HEK293 (cell line): Measurements from ENCODE around the gene EFCAB6.
A peak's percentile ranks its signal among the peaks of the same experiment; 100 is the strongest.

ENCODE experiments used
- CTCF ChIA-PET: fragments of 350-600 bp; formaldehyde crosslinking; extraction: SDS; loops from one replicate; lab custom pipeline; 2021; ENCODE audit warnings: antibody characterized with exemption; lab: Yijun Ruan, JAX
- POLR2A ChIA-PET: fragments of 300-600 bp; formaldehyde crosslinking; extraction: SDS; loops from one replicate; lab custom pipeline; 2020; ENCODE audit warnings: antibody characterized with exemption, inconsistent platforms; lab: Yijun Ruan, JAX
- H3K27ac ChIP-seq: fragments of 200-500 bp; sonication (Bioruptor generic); 2 replicates; pipeline ENCODE4 v1.5.1; 2014; ENCODE audit warnings: low read depth, low read length, control low read depth, inconsistent platforms; ENCODE audit errors: extremely low read depth
- H3K36me3 ChIP-seq, 2 experiments: fragments of 200-500 bp in 1 of 2; sonication (Bioruptor generic) in 1 of 2; 1 replicate in 1 of 2; 2 replicates in 1 of 2; pipeline ENCODE4 v1.5.1; 2014 to 2017; ENCODE audit warnings: inconsistent platforms in 2 of 2, low read length in 2 of 2; ENCODE audit not compliant: control insufficient read depth in 2 of 2, insufficient read depth in 1 of 2
- H3K4me1 ChIP-seq: fragments of 200-500 bp; sonication (Bioruptor generic); 2 replicates; pipeline ENCODE4 v1.5.1; 2014; ENCODE audit warnings: mild to moderate bottlenecking, low read length, inconsistent platforms; ENCODE audit not compliant: control insufficient read depth, insufficient read depth
- H3K4me3 ChIP-seq: 2 replicates; pipeline ENCODE4 v1.5.1; 2011; ENCODE audit warnings: low read depth, mild to moderate bottlenecking, control low read depth, low read length, moderate library complexity
- H3K9me3 ChIP-seq: fragments of 200-500 bp; sonication (Bioruptor generic); 2 replicates; pipeline ENCODE4 v1.5.1; 2014; ENCODE audit warnings: low read depth, low read length, inconsistent platforms; ENCODE audit not compliant: control insufficient read depth, insufficient read depth
- EGR2 ChIP-seq: fragments of 450-650 bp; formaldehyde crosslinking; IDR thresholded peaks from 2 replicates; pipeline ENCODE4 v1.5.1; 2016; ENCODE audit warnings: low read depth, missing biosample characterization, missing genetic modification characterization
- ELK4 ChIP-seq: IDR thresholded peaks from 2 replicates; pipeline ENCODE4 v1.6.1; 2011; ENCODE audit warnings: mild to moderate bottlenecking, low read depth, low read length, borderline replicate concordance
- GLI4 ChIP-seq: fragments of 450-650 bp; formaldehyde crosslinking; IDR thresholded peaks from 2 replicates; pipeline ENCODE4 v1.5.1; 2016; ENCODE audit warnings: missing biosample characterization, missing genetic modification characterization
- RBAK ChIP-seq: fragments of 450-650 bp; formaldehyde crosslinking; IDR thresholded peaks from 2 replicates; pipeline ENCODE4 v1.5.1; 2016; ENCODE audit warnings: missing biosample characterization, missing genetic modification characterization
- ZBTB6 ChIP-seq: fragments of 450-650 bp; formaldehyde crosslinking; IDR thresholded peaks from 2 replicates; pipeline ENCODE4 v1.5.1; 2017; ENCODE audit warnings: missing biosample characterization, missing genetic modification characterization
- ZEB2 ChIP-seq: fragments of 450-650 bp; formaldehyde crosslinking; IDR thresholded peaks from 2 replicates; pipeline ENCODE4 v1.5.1; 2016; ENCODE audit warnings: missing biosample characterization, missing genetic modification characterization
- ZFHX2 ChIP-seq: fragments of 450-650 bp; formaldehyde crosslinking; conservative IDR thresholded peaks from 2 replicates; pipeline ENCODE4 v1.5.1; 2016; ENCODE audit warnings: missing biosample characterization, missing genetic modification characterization
- ZNF121 ChIP-seq: fragments of 450-650 bp; formaldehyde crosslinking; IDR thresholded peaks from 2 replicates; pipeline ENCODE4 v1.5.1; 2016; ENCODE audit warnings: missing biosample characterization, missing genetic modification characterization
- ZNF24 ChIP-seq: fragments of 450-650 bp; formaldehyde crosslinking; IDR thresholded peaks from 2 replicates; pipeline ENCODE4 v1.5.1; 2016; ENCODE audit warnings: missing biosample characterization, missing genetic modification characterization
- ZNF366 ChIP-seq: fragments of 450-650 bp; formaldehyde crosslinking; conservative IDR thresholded peaks from 2 replicates; pipeline ENCODE4 v1.5.1; 2016; ENCODE audit warnings: missing biosample characterization, missing genetic modification characterization
- ZNF514 ChIP-seq: fragments of 450-650 bp; formaldehyde crosslinking; IDR thresholded peaks from 2 replicates; pipeline ENCODE4 v1.5.1; 2016; ENCODE audit warnings: missing biosample characterization, missing genetic modification characterization
- ZNF521 ChIP-seq: fragments of 450-650 bp; formaldehyde crosslinking; IDR thresholded peaks from 2 replicates; pipeline ENCODE4 v1.5.1; 2017; ENCODE audit warnings: missing biosample characterization, mild to moderate bottlenecking, missing genetic modification characterization
- ZNF529 ChIP-seq: fragments of 450-650 bp; formaldehyde crosslinking; IDR thresholded peaks from 2 replicates; pipeline ENCODE4 v1.5.1; 2017; ENCODE audit warnings: missing genetic modification characterization, missing biosample characterization; ENCODE audit not compliant: insufficient replicate concordance
- ZNF549 ChIP-seq: fragments of 450-650 bp; IDR thresholded peaks from 2 replicates; pipeline ENCODE4 v1.5.1; 2018; ENCODE audit warnings: missing biosample characterization, missing genetic modification characterization, mild to moderate bottlenecking, inconsistent platforms, moderate library complexity
- ZNF585B ChIP-seq: fragments of 450-650 bp; formaldehyde crosslinking; IDR thresholded peaks from 2 replicates; pipeline ENCODE4 v1.5.1; 2016; ENCODE audit warnings: missing biosample characterization, missing genetic modification characterization
- ZNF645 ChIP-seq: fragments of 450-650 bp; formaldehyde crosslinking; IDR thresholded peaks from 2 replicates; pipeline ENCODE4; 2016; ENCODE audit warnings: missing biosample characterization, missing genetic modification characterization
- TF ChIP-seq, protein P1 (sequence below): fragments of 450-650 bp; formaldehyde crosslinking; IDR thresholded peaks from 2 replicates; pipeline ENCODE4 v1.5.1; 2016; ENCODE audit warnings: missing biosample characterization, missing genetic modification characterization
- TF ChIP-seq, protein P2 (sequence below): fragments of 450-650 bp; formaldehyde crosslinking; IDR thresholded peaks from 2 replicates; pipeline ENCODE4 v1.5.0; 2017; ENCODE audit warnings: missing biosample characterization, missing genetic modification characterization, borderline replicate concordance
- TF ChIP-seq, protein P3 (sequence below): fragments of 450-650 bp; formaldehyde crosslinking; IDR thresholded peaks from 2 replicates; pipeline ENCODE4 v1.5.1; 2017; ENCODE audit warnings: missing biosample characterization, missing genetic modification characterization
- TF ChIP-seq, protein P4 (sequence below): fragments of 450-650 bp; formaldehyde crosslinking; IDR thresholded peaks from 2 replicates; pipeline ENCODE4 v1.5.1; 2017; ENCODE audit warnings: missing biosample characterization, missing genetic modification characterization

Gene EFCAB6

GRCh38 chr22:43493297-43493696, 318.8 kb downstream of the EFCAB6 start:
- H3K9me3 ChIP-seq = no peaks in the 10 kb centered on the region
- H3K4me3 ChIP-seq = no peak overlapping the region
- TF ChIP-seq ELK4 = no peak
- no peak for TF ChIP-seq ZNF366
- TF ChIP-seq, protein P1, sequence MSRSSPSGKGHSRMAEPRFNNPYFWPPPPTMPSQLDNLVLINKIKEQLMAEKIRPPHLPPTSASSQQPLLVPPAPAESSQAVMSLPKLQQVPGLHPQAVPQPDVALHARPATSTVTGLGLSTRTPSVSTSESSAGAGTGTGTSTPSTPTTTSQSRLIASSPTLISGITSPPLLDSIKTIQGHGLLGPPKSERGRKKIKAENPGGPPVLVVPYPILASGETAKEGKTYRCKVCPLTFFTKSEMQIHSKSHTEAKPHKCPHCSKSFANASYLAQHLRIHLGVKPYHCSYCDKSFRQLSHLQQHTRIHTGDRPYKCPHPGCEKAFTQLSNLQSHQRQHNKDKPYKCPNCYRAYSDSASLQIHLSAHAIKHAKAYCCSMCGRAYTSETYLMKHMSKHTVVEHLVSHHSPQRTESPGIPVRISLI = no peak
- TF ChIP-seq, all 188 proteins: peak for 0
- no peak overlapping the region for H3K27ac ChIP-seq
- POLR2A ChIA-PET = no interaction called here
- no peaks in the 10 kb centered on the region for H3K4me1 ChIP-seq
- H3K36me3 ChIP-seq = no peaks in the 10 kb centered on the region
- CTCF ChIA-PET = no interaction called here

DNA sequence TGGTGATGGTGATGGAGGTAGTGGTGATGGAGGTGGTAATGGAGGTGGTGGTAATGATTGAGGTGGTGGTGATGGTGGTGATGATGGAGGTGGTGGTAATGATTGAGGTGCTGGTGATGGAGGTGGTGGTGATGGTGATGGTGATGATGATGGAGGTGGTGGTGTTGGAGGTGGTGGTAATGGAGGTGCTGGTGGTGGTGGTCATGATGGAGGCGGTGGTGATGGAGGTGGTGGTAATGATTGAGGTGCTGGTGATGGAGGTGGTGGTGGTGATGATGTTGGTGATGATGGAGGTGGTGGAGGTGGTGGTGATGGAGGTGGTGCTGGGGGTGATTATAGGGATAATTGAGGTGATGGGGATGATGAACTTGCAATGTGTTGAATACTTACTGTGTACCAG, 320.4 kb downstream of the EFCAB6 start:
- H3K4me3 ChIP-seq = no peak overlapping the region
- ChIA-PET CTCF (no interaction called here), POLR2A (no interaction called here)
- TF ChIP-seq ZBTB6 (peak; percentile 96), ZNF121 (no peak), EGR2 (tag by site-specific recombination) (peak; percentile 56; the same call in 1 of the 2 replicates)
- no peak overlapping the region for H3K27ac ChIP-seq
- no peaks in the 10 kb centered on the region for H3K36me3 ChIP-seq
- no peaks in the 10 kb centered on the region for H3K4me1 ChIP-seq
- no peaks in the 10 kb centered on the region for H3K9me3 ChIP-seq

DNA sequence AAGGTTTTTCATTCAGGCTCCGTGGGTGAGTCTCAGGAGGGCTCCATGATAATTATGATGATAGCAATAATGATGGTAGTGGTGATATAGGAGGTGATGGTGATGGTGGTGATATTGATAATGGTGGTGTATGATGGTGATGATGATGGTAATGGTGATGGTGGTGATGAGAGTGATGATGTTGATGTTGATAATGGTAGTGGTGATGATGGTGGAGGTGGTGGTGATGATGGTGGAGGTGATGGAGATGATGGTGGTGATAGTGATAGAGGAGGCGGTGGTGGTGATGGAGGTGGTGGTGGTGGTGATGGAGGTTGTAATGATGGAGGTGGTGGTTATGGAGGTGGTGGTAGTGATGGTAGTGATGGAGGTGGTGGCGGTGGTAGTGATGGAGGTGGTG, 320.9 kb downstream of the EFCAB6 start:
- H3K36me3 ChIP-seq = no peaks in the 10 kb centered on the region
- no peak overlapping the region for H3K27ac ChIP-seq
- POLR2A ChIA-PET = no interaction called here
- TF ChIP-seq ZNF529 (no peak), GLI4 (tag by site-specific recombination) (no peak), ZEB2 (no peak), ZNF645 (tag by site-specific recombination) (no peak), ZNF24 (tag by site-specific recombination) (no peak), ZNF521 (tag by site-specific recombination) (0 out of 2 replicates have a peak, but pooled peaks have one; percentile 77), ZBTB6 (peak; percentile 9; the same call in 1 of the 2 replicates), ZNF514 (no peak), RBAK (tag by site-specific recombination) (no peak), ZNF585B (tag by site-specific recombination) (no peak), ZFHX2 (tag by site-specific recombination) (no peak), ZNF549 (tag by site-specific recombination) (no peak)
- TF ChIP-seq, protein P2, sequence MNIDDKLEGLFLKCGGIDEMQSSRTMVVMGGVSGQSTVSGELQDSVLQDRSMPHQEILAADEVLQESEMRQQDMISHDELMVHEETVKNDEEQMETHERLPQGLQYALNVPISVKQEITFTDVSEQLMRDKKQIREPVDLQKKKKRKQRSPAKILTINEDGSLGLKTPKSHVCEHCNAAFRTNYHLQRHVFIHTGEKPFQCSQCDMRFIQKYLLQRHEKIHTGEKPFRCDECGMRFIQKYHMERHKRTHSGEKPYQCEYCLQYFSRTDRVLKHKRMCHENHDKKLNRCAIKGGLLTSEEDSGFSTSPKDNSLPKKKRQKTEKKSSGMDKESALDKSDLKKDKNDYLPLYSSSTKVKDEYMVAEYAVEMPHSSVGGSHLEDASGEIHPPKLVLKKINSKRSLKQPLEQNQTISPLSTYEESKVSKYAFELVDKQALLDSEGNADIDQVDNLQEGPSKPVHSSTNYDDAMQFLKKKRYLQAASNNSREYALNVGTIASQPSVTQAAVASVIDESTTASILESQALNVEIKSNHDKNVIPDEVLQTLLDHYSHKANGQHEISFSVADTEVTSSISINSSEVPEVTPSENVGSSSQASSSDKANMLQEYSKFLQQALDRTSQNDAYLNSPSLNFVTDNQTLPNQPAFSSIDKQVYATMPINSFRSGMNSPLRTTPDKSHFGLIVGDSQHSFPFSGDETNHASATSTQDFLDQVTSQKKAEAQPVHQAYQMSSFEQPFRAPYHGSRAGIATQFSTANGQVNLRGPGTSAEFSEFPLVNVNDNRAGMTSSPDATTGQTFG (tag by site-specific recombination) = no peak
- TF ChIP-seq, protein P3, sequence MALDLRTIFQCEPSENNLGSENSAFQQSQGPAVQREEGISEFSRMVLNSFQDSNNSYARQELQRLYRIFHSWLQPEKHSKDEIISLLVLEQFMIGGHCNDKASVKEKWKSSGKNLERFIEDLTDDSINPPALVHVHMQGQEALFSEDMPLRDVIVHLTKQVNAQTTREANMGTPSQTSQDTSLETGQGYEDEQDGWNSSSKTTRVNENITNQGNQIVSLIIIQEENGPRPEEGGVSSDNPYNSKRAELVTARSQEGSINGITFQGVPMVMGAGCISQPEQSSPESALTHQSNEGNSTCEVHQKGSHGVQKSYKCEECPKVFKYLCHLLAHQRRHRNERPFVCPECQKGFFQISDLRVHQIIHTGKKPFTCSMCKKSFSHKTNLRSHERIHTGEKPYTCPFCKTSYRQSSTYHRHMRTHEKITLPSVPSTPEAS (tag by site-specific recombination) = no peak
- TF ChIP-seq, protein P4, sequence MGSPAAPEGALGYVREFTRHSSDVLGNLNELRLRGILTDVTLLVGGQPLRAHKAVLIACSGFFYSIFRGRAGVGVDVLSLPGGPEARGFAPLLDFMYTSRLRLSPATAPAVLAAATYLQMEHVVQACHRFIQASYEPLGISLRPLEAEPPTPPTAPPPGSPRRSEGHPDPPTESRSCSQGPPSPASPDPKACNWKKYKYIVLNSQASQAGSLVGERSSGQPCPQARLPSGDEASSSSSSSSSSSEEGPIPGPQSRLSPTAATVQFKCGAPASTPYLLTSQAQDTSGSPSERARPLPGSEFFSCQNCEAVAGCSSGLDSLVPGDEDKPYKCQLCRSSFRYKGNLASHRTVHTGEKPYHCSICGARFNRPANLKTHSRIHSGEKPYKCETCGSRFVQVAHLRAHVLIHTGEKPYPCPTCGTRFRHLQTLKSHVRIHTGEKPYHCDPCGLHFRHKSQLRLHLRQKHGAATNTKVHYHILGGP (tag by site-specific recombination) = peak; percentile 27; the same call in 1 of the 2 replicates
- no peaks in the 10 kb centered on the region for H3K9me3 ChIP-seq
- H3K4me3 ChIP-seq = no peak overlapping the region
- H3K4me1 ChIP-seq = no peaks in the 10 kb centered on the region
- CTCF ChIA-PET = no interaction called here
